Upper lobe of left lung (tissue), 4 donors: ENCODE data around the gene MRPS9.

ENCODE experiments used
- CTCF ChIP-seq, 6 experiments: fragments of 450-650 bp in 4 of 6; fragments of 200-600 bp in 2 of 6; sonication (generic) in 2 of 6; IDR thresholded peaks; one replicate each; pipeline ENCODE4 v1.5.1; 2016 to 2019; ENCODE audit warnings: antibody characterized with exemption in 6 of 6
- POLR2A ChIP-seq, 4 donors: fragments of 450-650 bp; IDR thresholded peaks; one replicate each; pipeline ENCODE4 v1.5.1; 2016 to 2017; ENCODE audit warnings: antibody characterized with exemption in 4 of 4, mild to moderate bottlenecking in 2 of 4

DNA sequence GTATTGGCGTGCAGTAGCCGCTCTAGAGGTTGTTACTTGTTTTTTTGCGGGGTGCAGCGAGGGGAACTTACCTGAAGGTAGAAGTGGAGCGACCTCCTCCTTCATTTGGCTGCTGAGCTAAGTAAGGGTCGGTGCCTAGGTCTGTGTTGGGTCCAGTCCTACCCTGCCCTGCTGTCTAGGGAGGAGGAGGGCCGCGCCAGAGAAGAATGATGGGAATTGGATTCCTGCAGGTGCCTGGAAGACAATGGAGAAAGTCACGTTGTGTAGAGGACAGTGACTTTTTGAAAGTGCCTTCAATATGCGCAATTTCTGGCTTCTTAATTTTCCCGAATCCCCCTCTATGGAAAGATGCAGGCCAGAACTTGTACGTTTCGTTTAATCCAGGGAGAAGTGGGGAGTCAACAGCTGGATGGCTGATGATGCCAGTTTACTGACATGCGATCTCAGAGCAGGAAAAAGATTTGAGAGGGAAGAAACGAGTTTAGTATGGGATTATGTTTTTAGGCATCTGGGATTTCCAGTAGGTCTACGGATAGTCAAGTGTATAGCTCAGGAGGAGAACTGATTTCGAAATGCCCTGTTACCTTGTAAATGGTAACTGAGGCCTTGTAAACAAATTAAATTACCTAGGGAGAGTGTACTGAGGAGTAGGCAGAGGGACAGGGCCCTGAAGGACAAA, 653 bp downstream of the MRPS9 start:
- TF ChIP-seq POLR2A (IDR thresholded peaks at IDR 0.05) = no peak
- TF ChIP-seq CTCF (IDR thresholded peaks at IDR 0.05) = no peak
